GM23338 (cell line): ENCODE results near the gene FGF8. TPM values are rescaled to one million over a fixed set of nuclear protein-coding genes. Genes with fewer than 3 reads are reported as not detected.

Source experiments
- ATAC-seq: fragments of 200-7000 bp; cut with Tn5 transposase; 3 replicates; pipeline ENCODE4 v1.9.1; 2020
- DNase-seq: peaks from one replicate; pipeline ENCODE4 v3.0.0-alpha.2; 2015; ENCODE audit warnings: low spot score
- H2AFZ ChIP-seq: fragments of 200-600 bp; sonication (generic); 2 replicates; pipeline ENCODE4 v1.8.0; 2016; ENCODE audit warnings: antibody characterized with exemption, mild to moderate bottlenecking, moderate library complexity
- H3F3A ChIP-seq: fragments of 200-600 bp; sonication (generic); replicated peaks from 2 replicates; pipeline ENCODE4 v1.8.0; 2017; ENCODE audit warnings: antibody characterized with exemption, mixed run types, low read depth
- H3K27ac ChIP-seq: fragments of 200-600 bp; sonication (generic); 2 replicates; pipeline ENCODE4 v1.6.1; 2016; ENCODE audit warnings: low read depth
- H3K27me3 ChIP-seq: fragments of 200-600 bp; sonication (generic); 2 replicates; pipeline ENCODE4 v1.8.0; 2016; ENCODE audit warnings: mild to moderate bottlenecking, mixed run types, moderate library complexity; ENCODE audit not compliant: insufficient read depth
- H3K36me3 ChIP-seq: fragments of 200-600 bp; sonication (generic); 2 replicates; pipeline ENCODE4 v1.8.0; 2016; ENCODE audit warnings: mild to moderate bottlenecking; ENCODE audit not compliant: insufficient read depth
- H3K4me1 ChIP-seq: fragments of 200-600 bp; sonication (generic); 2 replicates; pipeline ENCODE4 v1.8.0; 2016; ENCODE audit warnings: mild to moderate bottlenecking, moderate library complexity; ENCODE audit not compliant: insufficient read depth
- H3K4me2 ChIP-seq: fragments of 200-600 bp; sonication (generic); 2 replicates; pipeline ENCODE4 v1.7.1; 2017; ENCODE audit warnings: mixed run types
- H3K4me3 ChIP-seq: fragments of 200-600 bp; sonication (generic); 2 replicates; pipeline ENCODE4 v1.6.1; 2016; ENCODE audit warnings: mixed run types
- H3K79me2 ChIP-seq: fragments of 200-600 bp; sonication (generic); replicated peaks from 2 replicates; pipeline ENCODE4 v1.8.0; 2017; ENCODE audit warnings: mild to moderate bottlenecking; ENCODE audit not compliant: insufficient read depth
- H3K9me2 ChIP-seq: fragments of 200-600 bp; sonication (generic); 2 replicates; pipeline ENCODE4 v1.8.0; 2017; ENCODE audit not compliant: insufficient read depth
- H4K20me1 ChIP-seq: fragments of 200-600 bp; sonication (generic); replicated peaks from 2 replicates; pipeline ENCODE4 v1.8.0; 2017; ENCODE audit warnings: mild to moderate bottlenecking; ENCODE audit not compliant: insufficient read depth
- H3K27ac Mint-ChIP-seq: 2 replicates; pipeline ENCODE4 v1.8.0; 2020; ENCODE audit warnings: inconsistent platforms, mild to moderate bottlenecking, moderate library complexity, mixed read lengths
- H3K27me3 Mint-ChIP-seq: 3 replicates; pipeline ENCODE4 v1.8.0; 2022; ENCODE audit warnings: low read depth, mild to moderate bottlenecking, moderate library complexity, mixed read lengths, inconsistent platforms; ENCODE audit not compliant: insufficient read depth, poor library complexity
- H3K36me3 Mint-ChIP-seq: 3 replicates; pipeline ENCODE4 v1.8.0; 2021; ENCODE audit warnings: low read depth, mild to moderate bottlenecking, inconsistent platforms, moderate library complexity, mixed read lengths
- H3K4me1 Mint-ChIP-seq: 3 replicates; pipeline ENCODE4 v1.8.0; 2020; ENCODE audit warnings: mild to moderate bottlenecking, inconsistent platforms, mixed read lengths
- H3K4me3 Mint-ChIP-seq: 3 replicates; pipeline ENCODE4 v1.8.0; 2021; ENCODE audit warnings: moderate library complexity, mild to moderate bottlenecking, inconsistent platforms, mixed read lengths
- H3K9me3 Mint-ChIP-seq: 3 replicates; pipeline ENCODE4 v1.8.0; 2020; ENCODE audit warnings: moderate library complexity, mild to moderate bottlenecking, inconsistent platforms, mixed read lengths
- CREB1 ChIP-seq: fragments of 250-450 bp; sonication (Bioruptor Pico); IDR thresholded peaks from 2 replicates; pipeline ENCODE4 v1.5.0; 2020; ENCODE audit warnings: low read depth, mild to moderate bottlenecking, moderate library complexity
- EZH2 ChIP-seq: fragments of 200-600 bp; sonication (generic); IDR thresholded peaks from one replicate; pipeline ENCODE4 v1.8.0; 2017; ENCODE audit warnings: antibody characterized with exemption, mild to moderate bottlenecking, low read depth; ENCODE audit not compliant: unreplicated experiment
- STAT1 ChIP-seq: IDR thresholded peaks from one replicate; pipeline ENCODE4 v1.6.1; 2016; ENCODE audit warnings: antibody characterized with exemption; ENCODE audit not compliant: unreplicated experiment
- ZNF331 ChIP-seq: fragments of 250-450 bp; sonication (Bioruptor Pico); IDR thresholded peaks from 2 replicates; pipeline ENCODE4 v1.5.0; 2020; ENCODE audit warnings: low read depth, mild to moderate bottlenecking, moderate library complexity
- polyA plus RNA-seq: library from polyadenylated mRNA; unstranded; fragments of >200 nt; fragmentation: Nextera tagmentation; extraction: Ambion mirVana; gene quantifications from 2 replicates; pipeline ENCODE4 v1.2.1, GENCODE V29; 2016
- total RNA-seq: library from RNA; depleted of rRNA; stranded (reverse); fragments of >200 nt; shearing (Covaris generic); gene quantifications from 2 replicates; pipeline ENCODE4 v1.2.3, GENCODE V29; 2014; rRNA removed
- TF ChIP-seq, protein P1 (sequence below), 2 experiments: fragments of 200-600 bp in 1 of 2; sonication (generic) in 1 of 2; conservative IDR thresholded peaks; 2 replicates each; pipeline versions ENCODE4 v1.5.1 to v1.6.1; 2016 to 2017; ENCODE audit warnings: antibody characterized with exemption in 2 of 2, low read depth in 2 of 2, mild to moderate bottlenecking in 2 of 2, moderate library complexity in 1 of 2
- TF ChIP-seq, protein P2 (sequence below): IDR thresholded peaks from 2 replicates; pipeline ENCODE4 v1.6.1; 2016; ENCODE audit warnings: antibody characterized with exemption

The FGF8 gene
- total and polyA plus RNA-seq, 2 experiments from 2014 or later: 1.6 to 6.2 TPM

DNA sequence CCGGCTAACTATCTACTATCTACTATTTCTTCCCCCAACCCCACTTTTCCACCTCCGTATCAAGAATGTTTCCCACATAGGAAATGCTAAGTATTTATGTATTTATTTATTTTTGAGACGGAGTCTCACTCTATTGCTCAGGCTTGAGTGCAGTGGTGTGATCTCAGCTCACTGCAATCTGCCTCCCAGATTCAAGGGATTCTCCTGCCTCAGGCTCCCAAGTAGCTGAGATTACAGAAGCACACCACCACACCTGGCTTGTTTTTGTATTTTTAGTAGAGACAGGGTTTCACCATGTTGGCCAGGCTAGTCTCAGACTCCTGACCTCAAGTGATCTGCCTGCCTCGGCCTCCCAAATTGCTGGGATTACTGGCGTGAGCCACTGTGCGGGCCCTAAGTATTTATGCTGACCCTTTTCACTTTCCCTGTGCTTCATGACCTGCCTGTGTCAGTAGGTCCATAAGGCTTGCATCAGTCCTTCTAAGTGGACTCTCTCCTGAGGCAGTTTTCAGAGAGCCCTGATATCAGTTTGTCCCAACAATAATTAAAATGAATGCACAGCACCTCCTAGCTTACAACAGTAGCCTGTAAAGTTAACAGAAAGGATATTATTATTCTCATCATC, 55.2 kb downstream of the FGF8 start:
- no peak for TF ChIP-seq STAT1
- TF ChIP-seq CREB1 (CRISPR knock-in tag): no peak
- no peak for TF ChIP-seq ZNF331 (CRISPR knock-in tag)
- TF ChIP-seq EZH2: no peak
- TF ChIP-seq, protein P1, sequence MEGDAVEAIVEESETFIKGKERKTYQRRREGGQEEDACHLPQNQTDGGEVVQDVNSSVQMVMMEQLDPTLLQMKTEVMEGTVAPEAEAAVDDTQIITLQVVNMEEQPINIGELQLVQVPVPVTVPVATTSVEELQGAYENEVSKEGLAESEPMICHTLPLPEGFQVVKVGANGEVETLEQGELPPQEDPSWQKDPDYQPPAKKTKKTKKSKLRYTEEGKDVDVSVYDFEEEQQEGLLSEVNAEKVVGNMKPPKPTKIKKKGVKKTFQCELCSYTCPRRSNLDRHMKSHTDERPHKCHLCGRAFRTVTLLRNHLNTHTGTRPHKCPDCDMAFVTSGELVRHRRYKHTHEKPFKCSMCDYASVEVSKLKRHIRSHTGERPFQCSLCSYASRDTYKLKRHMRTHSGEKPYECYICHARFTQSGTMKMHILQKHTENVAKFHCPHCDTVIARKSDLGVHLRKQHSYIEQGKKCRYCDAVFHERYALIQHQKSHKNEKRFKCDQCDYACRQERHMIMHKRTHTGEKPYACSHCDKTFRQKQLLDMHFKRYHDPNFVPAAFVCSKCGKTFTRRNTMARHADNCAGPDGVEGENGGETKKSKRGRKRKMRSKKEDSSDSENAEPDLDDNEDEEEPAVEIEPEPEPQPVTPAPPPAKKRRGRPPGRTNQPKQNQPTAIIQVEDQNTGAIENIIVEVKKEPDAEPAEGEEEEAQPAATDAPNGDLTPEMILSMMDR (conservative IDR thresholded peaks at IDR 0.05; ENCODE audit: low read depth in 2 of 2): peak in 1 of 2 experiments; percentile 23; a peak in 2 of 4 replicates
- TF ChIP-seq, protein P2, sequence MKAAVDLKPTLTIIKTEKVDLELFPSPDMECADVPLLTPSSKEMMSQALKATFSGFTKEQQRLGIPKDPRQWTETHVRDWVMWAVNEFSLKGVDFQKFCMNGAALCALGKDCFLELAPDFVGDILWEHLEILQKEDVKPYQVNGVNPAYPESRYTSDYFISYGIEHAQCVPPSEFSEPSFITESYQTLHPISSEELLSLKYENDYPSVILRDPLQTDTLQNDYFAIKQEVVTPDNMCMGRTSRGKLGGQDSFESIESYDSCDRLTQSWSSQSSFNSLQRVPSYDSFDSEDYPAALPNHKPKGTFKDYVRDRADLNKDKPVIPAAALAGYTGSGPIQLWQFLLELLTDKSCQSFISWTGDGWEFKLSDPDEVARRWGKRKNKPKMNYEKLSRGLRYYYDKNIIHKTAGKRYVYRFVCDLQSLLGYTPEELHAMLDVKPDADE: no peak
- Histone ChIP-seq H3K4me2 (no peak overlapping the region), H3K36me3 (no peaks in the 10 kb centered on the region), H3K4me3 (no peak overlapping the region), H3K27me3 (no peaks in the 10 kb centered on the region), H2AFZ (no peak overlapping the region), H3K27ac (no peak overlapping the region), H3K9me2 (no peaks in the 10 kb centered on the region), H3K79me2 (no peaks in the 10 kb centered on the region), H4K20me1 (no peaks in the 10 kb centered on the region), H3K4me1 (peaks cover 13% of the 10 kb centered on the region), H3F3A (no peaks in the 10 kb centered on the region)
- H3K27ac Mint-ChIP-seq: no peak overlapping the region
- H3K4me1 Mint-ChIP-seq: peaks cover 11% of the 10 kb centered on the region
- no peaks in the 10 kb centered on the region for H3K9me3 Mint-ChIP-seq
- H3K4me3 Mint-ChIP-seq: no peak overlapping the region
- ATAC-seq (no peak), DNase-seq (no peak)
- no peaks in the 10 kb centered on the region for H3K36me3 Mint-ChIP-seq
- no peaks in the 10 kb centered on the region for H3K27me3 Mint-ChIP-seq

Other genes with a start within 250 kb of the FGF8 start
- gene POLL, start 187.9 kb downstream of the FGF8 start, total RNA-seq: 24.0 and 24.3 TPM in 2 replicates
- gene POLL, start 187.9 kb downstream of the FGF8 start, polyA plus RNA-seq: 17.3 and 18.2 TPM in 2 replicates
- gene DPCD, start 187.8 kb downstream of the FGF8 start, total RNA-seq: 22.5 and 48.4 TPM in 2 replicates
- 36.3 and 38.1 TPM in 2 replicates for gene DPCD, start 187.8 kb downstream of the FGF8 start, polyA plus RNA-seq
- 15.0 and 18.6 TPM in 2 replicates for gene FBXW4, start 80.9 kb downstream of the FGF8 start, total RNA-seq
- gene FBXW4, start 80.9 kb downstream of the FGF8 start, polyA plus RNA-seq: 8.0 and 10.1 TPM in 2 replicates
- 258 and 345 TPM in 2 replicates for gene NPM3, start 7.3 kb upstream of the FGF8 start, total RNA-seq
- 31.5 and 32.2 TPM in 2 replicates for gene NPM3, start 7.3 kb upstream of the FGF8 start, polyA plus RNA-seq
- 112 and 131 TPM in 2 replicates for gene OGA, start 42.3 kb upstream of the FGF8 start, total RNA-seq
- 68.1 and 68.4 TPM in 2 replicates for gene OGA, start 42.3 kb upstream of the FGF8 start, polyA plus RNA-seq
- 2.2 and 2.9 TPM in 2 replicates for gene KCNIP2, start 67.7 kb upstream of the FGF8 start, total RNA-seq
- 2.2 and 2.6 TPM in 2 replicates for gene KCNIP2, start 67.7 kb upstream of the FGF8 start, polyA plus RNA-seq